Endothelial cell of umbilical vein (primary cell): ENCODE data around the gene JAKMIP1. TPM values are rescaled to one million over a fixed set of nuclear protein-coding genes. Genes with fewer than 3 reads are reported as not detected.

Experiments used
- BruUV-seq: library from RNA; stranded (reverse); fragments of 400-500 nt; replicated peaks from 2 replicates; lab custom pipeline; 2021; lab: Mats Ljungman, UMichigan
- CTCF ChIA-PET: fragments of 300-600, 350-600 bp; sonication (Branson Sonifier 250); formaldehyde crosslinking; loops from one replicate; lab custom pipeline; 2021; ENCODE audit warnings: antibody characterized with exemption, inconsistent platforms; lab: Charles Lee
- POLR2A ChIA-PET: fragments of 300-600, 350-600 bp; sonication (Branson Sonifier 250); formaldehyde crosslinking; loops from one replicate; lab custom pipeline; 2021; ENCODE audit warnings: antibody characterized with exemption, inconsistent platforms; lab: Charles Lee
- DNase-seq: peaks from one replicate; pipeline ENCODE4 v3.0.0-alpha.2; 2011; ENCODE audit warnings: low read depth, low spot score
- FAIRE-seq: peaks from 2 replicates; lab custom pipeline; 2011; peaks lifted over from hg19 to GRCh38; lab: Jason Lieb, UNC
- H2AFZ ChIP-seq: 2 replicates; pipeline ENCODE4 v1.6.0; 2012; ENCODE audit warnings: low read depth, low read length, control low read depth, inconsistent platforms
- H3K27ac ChIP-seq: 2 replicates; pipeline ENCODE4 v1.5.1; 2011; ENCODE audit warnings: low read depth, mild to moderate bottlenecking, control low read depth, low read length, moderate library complexity; ENCODE audit not compliant: insufficient read depth
- H3K27me3 ChIP-seq, 2 experiments: 2 replicates each; pipeline versions ENCODE4 v1.6.0 to v1.6.1; 2011; ENCODE audit warnings: low read length in 2 of 2, mixed read lengths in 1 of 2; ENCODE audit not compliant: control insufficient read depth in 2 of 2, insufficient read depth in 2 of 2
- H3K36me3 ChIP-seq, 2 experiments: 2 replicates in 1 of 2; 3 replicates in 1 of 2; pipeline ENCODE4 v1.5.1; 2011; ENCODE audit warnings: low read length in 2 of 2, mild to moderate bottlenecking in 1 of 2, moderate library complexity in 1 of 2; ENCODE audit not compliant: control insufficient read depth in 2 of 2, insufficient read depth in 2 of 2; ENCODE audit errors: extremely low read depth in 1 of 2
- H3K4me1 ChIP-seq: 3 replicates; pipeline ENCODE4 v1.5.1; 2011; ENCODE audit warnings: mild to moderate bottlenecking, low read length; ENCODE audit not compliant: control insufficient read depth, insufficient read depth; ENCODE audit errors: extremely low read depth
- H3K4me2 ChIP-seq: 2 replicates; pipeline ENCODE4 v1.6.1; 2011; ENCODE audit warnings: low read length, control low read depth, mixed read lengths; ENCODE audit not compliant: insufficient read depth
- H3K4me3 ChIP-seq, 3 experiments: fragments of 200-600 bp in 1 of 3; sonication (generic), shearing (Covaris generic) in 1 of 3; replicated peaks in 1 of 3; 2 replicates each; pipeline ENCODE4 v1.5.1; 2011 to 2016; ENCODE audit warnings: control low read depth in 3 of 3, low read length in 3 of 3, mild to moderate bottlenecking in 2 of 3, inconsistent platforms in 1 of 3, low read depth in 1 of 3, moderate library complexity in 1 of 3; ENCODE audit not compliant: insufficient read depth in 1 of 3
- H3K79me2 ChIP-seq: 2 replicates; pipeline ENCODE4 v1.6.0; 2012; ENCODE audit warnings: low read length, inconsistent platforms; ENCODE audit not compliant: control insufficient read depth, insufficient read depth
- H3K9ac ChIP-seq: replicated peaks from 2 replicates; pipeline ENCODE3; 2011; ENCODE audit warnings: low read length, control low read depth; ENCODE audit not compliant: insufficient read depth; ENCODE audit errors: extremely low read depth
- H3K9me1 ChIP-seq: replicated peaks from 3 replicates; pipeline ENCODE4 v1.6.0; 2011; ENCODE audit warnings: mild to moderate bottlenecking, low read length; ENCODE audit not compliant: control insufficient read depth, insufficient read depth; ENCODE audit errors: extremely low read depth
- H3K9me3 ChIP-seq: replicated peaks from 2 replicates; pipeline ENCODE4 v1.5.1; 2012; ENCODE audit warnings: low read length, inconsistent platforms; ENCODE audit not compliant: control insufficient read depth, insufficient read depth
- H4K20me1 ChIP-seq: replicated peaks from 2 replicates; pipeline ENCODE3; 2011; ENCODE audit warnings: mild to moderate bottlenecking, low read length; ENCODE audit not compliant: control insufficient read depth, insufficient read depth; ENCODE audit errors: extremely low read depth
- EZH2 ChIP-seq: IDR thresholded peaks from 2 replicates; pipeline ENCODE4 v1.6.1; 2012; ENCODE audit warnings: borderline replicate concordance, low read depth, mild to moderate bottlenecking, moderate library complexity, low read length, inconsistent platforms; ENCODE audit not compliant: severe bottlenecking
- FOS ChIP-seq: IDR thresholded peaks from 2 replicates; pipeline ENCODE4 v1.6.1; 2011; ENCODE audit warnings: mild to moderate bottlenecking, low read length, moderate library complexity, borderline replicate concordance; ENCODE audit not compliant: insufficient read depth
- GATA2 ChIP-seq: IDR thresholded peaks from 2 replicates; pipeline ENCODE4 v1.7.0; 2011; ENCODE audit warnings: low read depth, mild to moderate bottlenecking, moderate library complexity, mixed read lengths, low read length; ENCODE audit not compliant: insufficient read length, insufficient read depth
- JUN ChIP-seq: IDR thresholded peaks from 2 replicates; pipeline ENCODE4 v1.6.1; 2011; ENCODE audit warnings: borderline replicate concordance, low read depth; ENCODE audit not compliant: insufficient read length, insufficient read depth
- MYC ChIP-seq: IDR thresholded peaks from one replicate; pipeline ENCODE4 v1.6.1; 2011; ENCODE audit warnings: mild to moderate bottlenecking, low read depth, low read length
- POLR2A ChIP-seq: IDR thresholded peaks from 2 replicates; pipeline ENCODE4 v1.6.1; 2012; ENCODE audit warnings: low read depth, mild to moderate bottlenecking, control low read depth, low read length
- POLR2AphosphoS5 ChIP-seq: IDR thresholded peaks from 2 replicates; pipeline ENCODE4 v1.6.1; 2012; ENCODE audit warnings: low read depth, mild to moderate bottlenecking, control low read depth, low read length, moderate library complexity; ENCODE audit not compliant: insufficient read depth
- dilution Hi-C: fragments of 300-500 bp; cut with MboI; formaldehyde crosslinking; loops from one replicate; pipeline ENCODE4 v1.15.0; 2019; ENCODE audit warnings: low sequenced_read_pairs; ENCODE audit not compliant: extremely low pct_ligation_motif_present
- intact Hi-C: fragments of 100-400 bp; cut with micrococcal nuclease; formaldehyde crosslinking; loops from one replicate; pipeline ENCODE4 v1.10.0; 2022
- polyA plus RNA-seq, 4 experiments: library from polyadenylated mRNA; depleted of rRNA in 3 of 4; stranded (reverse) in 3 of 4; unstranded in 1 of 4; fragments of >200 nt; gene quantifications; 2 replicates each; pipeline versions ENCODE4 v1.2.1 to v1.2.3, GENCODE V29; 2011 to 2012; ENCODE audit warnings: missing spikeins in 1 of 4
- total RNA-seq: library from RNA; stranded (reverse); gene quantifications from 2 replicates; pipeline ENCODE4 v1.2.3, GENCODE V29; 2021
- TF ChIP-seq, protein P1 (sequence below): IDR thresholded peaks from 2 replicates; pipeline ENCODE4 v1.6.1; 2011; ENCODE audit not compliant: insufficient read depth, insufficient read length
- TF ChIP-seq, protein P2 (sequence below), 2 donors: IDR thresholded peaks; 1 replicate in 1 of 2; 2 replicates in 1 of 2; pipeline ENCODE4 v1.5.1; 2011; ENCODE audit warnings: low read length in 2 of 2, mild to moderate bottlenecking in 2 of 2, moderate library complexity in 2 of 2, control low read depth in 1 of 2, inconsistent platforms in 1 of 2, low read depth in 1 of 2; ENCODE audit not compliant: insufficient read depth in 1 of 2; ENCODE audit errors: extremely low read depth in 1 of 2

The JAKMIP1 gene
- total and polyA plus RNA-seq, 2 donors (not counting 3 experiments of a cell fraction or from before 2014, with no cell fraction given), result not detected

DNA sequence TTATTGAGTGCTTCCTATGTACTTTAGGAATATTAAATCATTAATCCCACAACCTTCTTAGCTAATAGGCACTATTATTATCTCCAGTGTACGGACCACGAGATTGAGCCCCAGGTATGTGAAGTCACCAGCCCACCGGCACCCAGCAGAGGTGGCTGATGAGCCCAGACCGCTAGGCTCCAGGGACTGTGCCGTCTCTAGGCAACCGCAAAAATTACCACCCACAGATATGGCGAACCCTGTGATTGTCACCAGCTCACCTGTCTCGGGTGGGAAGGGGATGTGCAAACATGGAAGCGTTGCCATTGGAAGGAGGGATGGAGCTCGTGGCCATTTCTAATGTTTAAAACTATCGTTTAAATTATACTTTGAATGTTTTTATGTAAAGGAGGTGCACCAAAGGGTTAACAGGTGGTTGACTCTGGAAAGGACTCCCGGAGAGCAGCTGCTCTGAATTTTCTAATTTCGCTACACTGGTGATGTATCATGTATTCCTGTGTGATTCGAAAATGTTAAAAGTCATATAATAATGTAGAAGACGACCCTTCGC, 21.0 kb upstream of the JAKMIP1 start:
- no peaks in the 10 kb centered on the region for H4K20me1 ChIP-seq

DNA sequence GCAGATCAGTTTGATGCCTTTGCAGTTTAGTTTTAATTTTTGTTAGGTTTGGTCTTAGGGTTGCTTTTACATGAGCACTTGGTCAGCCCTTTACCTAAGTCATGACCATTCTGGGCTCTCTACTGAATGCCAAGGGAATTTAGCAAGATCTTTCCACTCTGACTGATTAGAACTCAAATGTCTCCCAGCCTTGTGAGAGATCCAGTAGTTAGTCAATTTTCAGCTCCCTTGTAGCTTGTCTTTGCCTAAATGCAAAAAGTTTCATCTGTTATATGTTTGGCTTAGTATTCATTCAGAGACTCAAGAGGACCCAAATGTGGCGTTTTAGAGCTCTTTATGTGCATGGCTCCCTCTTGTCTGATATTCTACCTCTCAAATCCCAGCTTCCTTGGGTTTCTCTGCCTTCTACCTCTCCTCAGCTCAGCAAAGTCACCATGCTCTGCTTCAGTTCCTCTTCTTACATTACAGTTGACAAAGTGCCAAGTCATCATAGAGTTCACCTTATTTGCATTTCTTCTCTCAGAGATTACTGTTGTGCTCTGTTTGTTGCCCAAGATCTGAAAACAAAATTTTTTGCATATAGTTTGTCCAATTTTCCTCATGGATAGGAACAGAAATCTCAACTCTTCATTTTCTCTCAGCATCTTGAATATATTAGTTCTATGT, 17.5 kb upstream of the JAKMIP1 start:
- H3K79me2 ChIP-seq, result no peaks in the 10 kb centered on the region
- no TSS peak for BruUV-seq
- H3K9me3 ChIP-seq, result no peaks in the 10 kb centered on the region
- DNase-seq (no peak), FAIRE-seq (no peak)
- H3K4me3 ChIP-seq, result no peak overlapping the region
- H3K36me3 ChIP-seq, result no peaks in the 10 kb centered on the region
- no peak for TF ChIP-seq MYC
- TF ChIP-seq GATA2, result no peak
- TF ChIP-seq, protein P1, sequence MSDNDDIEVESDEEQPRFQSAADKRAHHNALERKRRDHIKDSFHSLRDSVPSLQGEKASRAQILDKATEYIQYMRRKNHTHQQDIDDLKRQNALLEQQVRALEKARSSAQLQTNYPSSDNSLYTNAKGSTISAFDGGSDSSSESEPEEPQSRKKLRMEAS, result no peak
- no peak for TF ChIP-seq POLR2AphosphoS5
- TF ChIP-seq POLR2A, result no peak
- TF ChIP-seq, protein P2, sequence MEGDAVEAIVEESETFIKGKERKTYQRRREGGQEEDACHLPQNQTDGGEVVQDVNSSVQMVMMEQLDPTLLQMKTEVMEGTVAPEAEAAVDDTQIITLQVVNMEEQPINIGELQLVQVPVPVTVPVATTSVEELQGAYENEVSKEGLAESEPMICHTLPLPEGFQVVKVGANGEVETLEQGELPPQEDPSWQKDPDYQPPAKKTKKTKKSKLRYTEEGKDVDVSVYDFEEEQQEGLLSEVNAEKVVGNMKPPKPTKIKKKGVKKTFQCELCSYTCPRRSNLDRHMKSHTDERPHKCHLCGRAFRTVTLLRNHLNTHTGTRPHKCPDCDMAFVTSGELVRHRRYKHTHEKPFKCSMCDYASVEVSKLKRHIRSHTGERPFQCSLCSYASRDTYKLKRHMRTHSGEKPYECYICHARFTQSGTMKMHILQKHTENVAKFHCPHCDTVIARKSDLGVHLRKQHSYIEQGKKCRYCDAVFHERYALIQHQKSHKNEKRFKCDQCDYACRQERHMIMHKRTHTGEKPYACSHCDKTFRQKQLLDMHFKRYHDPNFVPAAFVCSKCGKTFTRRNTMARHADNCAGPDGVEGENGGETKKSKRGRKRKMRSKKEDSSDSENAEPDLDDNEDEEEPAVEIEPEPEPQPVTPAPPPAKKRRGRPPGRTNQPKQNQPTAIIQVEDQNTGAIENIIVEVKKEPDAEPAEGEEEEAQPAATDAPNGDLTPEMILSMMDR (IDR thresholded peaks at IDR 0.05; ENCODE audit: extremely low read depth in 1 of 2, insufficient read depth in 1 of 2, low read depth in 1 of 2, low read length in 2 of 2), result no peak
- no peak for TF ChIP-seq JUN
- TF ChIP-seq EZH2, result no peak
- no peak for TF ChIP-seq FOS
- POLR2A ChIA-PET, result no interaction called here
- no peak overlapping the region for H3K27ac ChIP-seq
- H3K9ac ChIP-seq, result no peak overlapping the region
- peaks cover 4 to 5% of the 10 kb centered on the region in 2 experiments for H3K27me3 ChIP-seq
- H2AFZ ChIP-seq, result no peak overlapping the region
- H4K20me1 ChIP-seq, result no peaks in the 10 kb centered on the region
- H3K4me2 ChIP-seq, result no peak overlapping the region
- intact Hi-C loops (no loop called here), dilution Hi-C loops (no loop called here)
- no peaks in the 10 kb centered on the region for H3K9me1 ChIP-seq
- CTCF ChIA-PET, result no interaction called here
- H3K4me1 ChIP-seq, result no peaks in the 10 kb centered on the region

More for the DNA sequence above, 21.0 kb upstream of the JAKMIP1 start:
- Histone ChIP-seq H3K4me1 (no peaks in the 10 kb centered on the region), H3K4me3 (no peak overlapping the region), H3K4me2 (no peak overlapping the region), H3K27me3 (peaks cover 4 to 5% of the 10 kb centered on the region in 2 experiments), H3K9ac (no peak overlapping the region), H3K27ac (no peak overlapping the region), H3K9me3 (no peaks in the 10 kb centered on the region), H2AFZ (no peak overlapping the region), H3K36me3 (no peaks in the 10 kb centered on the region), H3K79me2 (no peaks in the 10 kb centered on the region), H3K9me1 (no peaks in the 10 kb centered on the region)
- TF ChIP-seq GATA2, result no peak
- no peak for TF ChIP-seq JUN
- TF ChIP-seq, protein P1, result no peak
- no peak for TF ChIP-seq MYC
- TF ChIP-seq POLR2AphosphoS5, result no peak
- dilution Hi-C loops (no loop called here), intact Hi-C loops (no loop called here)
- DNase-seq (no peak), FAIRE-seq (no peak)
- BruUV-seq, result no TSS peak
- ChIA-PET CTCF (interaction anchor here (1.1 kb wide), 1 partner anchor 30 kb away, joined by 6 read pairs; no protein-coding TSS in a partner anchor), POLR2A (no interaction called here)
